H9 (cell line): ENCODE data around the gene AEBP2. TPM values are rescaled to one million over a fixed set of nuclear protein-coding genes. Genes with fewer than 3 reads are reported as not detected.

ENCODE experiments used
- DNase-seq: peaks from one replicate; pipeline ENCODE4 v3.0.0-alpha.2; 2017
- H2AFZ ChIP-seq: one replicate; pipeline ENCODE4 v1.6.1; 2013; ENCODE audit warnings: mild to moderate bottlenecking, low read length, control low read depth, moderate library complexity
- H2AK5ac ChIP-seq: 2 replicates; pipeline ENCODE4 v1.6.1; 2013; ENCODE audit warnings: low read length, control low read depth, mixed read lengths; ENCODE audit not compliant: insufficient read length
- H2BK120ac ChIP-seq: one replicate; pipeline ENCODE4 v1.6.1; 2013; ENCODE audit warnings: low read depth, mild to moderate bottlenecking, low read length, control low read depth, inconsistent platforms; ENCODE audit not compliant: poor library complexity, severe bottlenecking
- H2BK12ac ChIP-seq: 2 replicates; pipeline ENCODE4 v1.6.1; 2013; ENCODE audit warnings: low read length, control low read depth, mixed read lengths, low read depth; ENCODE audit not compliant: insufficient read length
- H2BK15ac ChIP-seq: 2 replicates; pipeline ENCODE4 v1.6.1; 2013; ENCODE audit warnings: low read depth, low read length, control low read depth
- H2BK20ac ChIP-seq: one replicate; pipeline ENCODE4 v1.6.1; 2013; ENCODE audit warnings: low read depth, mild to moderate bottlenecking, low read length, control low read depth, inconsistent platforms; ENCODE audit not compliant: poor library complexity, severe bottlenecking
- H2BK5ac ChIP-seq: 2 replicates; pipeline ENCODE4 v1.6.1; 2013; ENCODE audit warnings: low read length, control low read depth, mixed read lengths; ENCODE audit not compliant: insufficient read length
- H3K14ac ChIP-seq: 2 replicates; pipeline ENCODE4 v1.6.1; 2013; ENCODE audit warnings: low read length, control low read depth; ENCODE audit not compliant: insufficient read depth
- H3K18ac ChIP-seq: 2 replicates; pipeline ENCODE4 v1.6.1; 2013; ENCODE audit warnings: low read depth, mild to moderate bottlenecking, mixed read lengths, low read length, control low read depth; ENCODE audit not compliant: insufficient read length
- H3K23ac ChIP-seq: 2 replicates; pipeline ENCODE4 v1.6.1; 2013; ENCODE audit warnings: low read length, control low read depth, mixed read lengths, low read depth; ENCODE audit not compliant: insufficient read length
- H3K23me2 ChIP-seq: 2 replicates; pipeline ENCODE4 v1.6.1; 2013; ENCODE audit warnings: low read depth, mild to moderate bottlenecking, mixed read lengths, low read length, control low read depth; ENCODE audit not compliant: insufficient read length, poor library complexity, severe bottlenecking
- H3K27ac ChIP-seq: 2 replicates; pipeline ENCODE4 v1.5.1; 2013; ENCODE audit warnings: low read length, control low read depth, mixed read lengths, low read depth; ENCODE audit not compliant: insufficient read length
- H3K27me3 ChIP-seq: 2 replicates; pipeline ENCODE4 v1.6.1; 2013; ENCODE audit warnings: low read length, control low read depth, inconsistent platforms; ENCODE audit not compliant: insufficient read depth
- H3K4ac ChIP-seq: 2 replicates; pipeline ENCODE4 v1.6.1; 2013; ENCODE audit warnings: low read depth, mild to moderate bottlenecking, control low read depth, inconsistent platforms, low read length, moderate library complexity
- H3K4me1 ChIP-seq: 2 replicates; pipeline ENCODE4 v1.6.1; 2013; ENCODE audit warnings: low read length, control low read depth, inconsistent platforms; ENCODE audit not compliant: insufficient read depth
- H3K4me2 ChIP-seq: 2 replicates; pipeline ENCODE4 v1.6.1; 2013; ENCODE audit warnings: low read length, control low read depth, mixed read lengths; ENCODE audit not compliant: insufficient read length, insufficient read depth
- H3K56ac ChIP-seq: 2 replicates; pipeline ENCODE4 v1.6.1; 2013; ENCODE audit warnings: low read depth, mild to moderate bottlenecking, mixed read lengths, low read length, control low read depth; ENCODE audit not compliant: insufficient read length
- H3K79me1 ChIP-seq: 2 replicates; pipeline ENCODE4 v1.6.1; 2013; ENCODE audit warnings: low read depth, mild to moderate bottlenecking, moderate library complexity, low read length, control low read depth, inconsistent platforms; ENCODE audit not compliant: insufficient read depth, poor library complexity, severe bottlenecking
- H3K79me2 ChIP-seq: 2 replicates; pipeline ENCODE4 v1.6.1; 2013; ENCODE audit warnings: low read length, control low read depth, inconsistent platforms; ENCODE audit not compliant: insufficient read depth
- H3K9ac ChIP-seq: 2 replicates; pipeline ENCODE4 v1.6.1; 2013; ENCODE audit warnings: low read length, control low read depth, mixed read lengths; ENCODE audit not compliant: insufficient read length; ENCODE audit errors: extremely low read depth
- H3K9me3 ChIP-seq: one replicate; pipeline ENCODE4 v1.6.1; 2013; ENCODE audit warnings: low read depth, low read length, inconsistent platforms; ENCODE audit not compliant: control insufficient read depth
- H3T11ph ChIP-seq: one replicate; pipeline ENCODE4 v1.6.1; 2013; ENCODE audit warnings: mild to moderate bottlenecking, low read length, control low read depth, inconsistent platforms
- H4K20me1 ChIP-seq: one replicate; pipeline ENCODE4 v1.6.1; 2013; ENCODE audit not compliant: control insufficient read depth, insufficient read length, insufficient read depth
- H4K5ac ChIP-seq: 2 replicates; pipeline ENCODE4 v1.6.1; 2013; ENCODE audit warnings: low read depth, mild to moderate bottlenecking, mixed read lengths, low read length, control low read depth; ENCODE audit not compliant: insufficient read length
- H4K8ac ChIP-seq: replicated peaks from 2 replicates; pipeline ENCODE4 v1.6.1; 2013; ENCODE audit warnings: low read length, control low read depth, mixed read lengths, low read depth; ENCODE audit not compliant: insufficient read length
- H4K91ac ChIP-seq: 2 replicates; pipeline ENCODE4 v1.6.1; 2013; ENCODE audit warnings: low read depth, mild to moderate bottlenecking, moderate library complexity, mixed read lengths, low read length, control low read depth; ENCODE audit not compliant: insufficient read length
- H3K27ac Mint-ChIP-seq, 3 experiments: 2 replicates in 2 of 3; 3 replicates in 1 of 3; pipeline ENCODE4 v1.8.0; 2020 to 2021; ENCODE audit warnings: mixed read lengths in 3 of 3, mild to moderate bottlenecking in 1 of 3, moderate library complexity in 1 of 3
- H3K27me3 Mint-ChIP-seq: 2 replicates; pipeline ENCODE4 v1.8.0; 2021; ENCODE audit warnings: low read depth, mild to moderate bottlenecking, moderate library complexity, mixed read lengths
- H3K36me3 Mint-ChIP-seq, 3 experiments: 2 replicates in 2 of 3; 3 replicates in 1 of 3; pipeline ENCODE4 v1.8.0; 2020 to 2021; ENCODE audit warnings: low read depth in 3 of 3, mixed read lengths in 3 of 3; ENCODE audit not compliant: insufficient read depth in 1 of 3
- H3K4me1 Mint-ChIP-seq, 2 experiments: 2 replicates each; pipeline ENCODE4 v1.8.0; 2020; ENCODE audit warnings: mixed read lengths in 2 of 2
- H3K4me3 Mint-ChIP-seq, 2 experiments: 2 replicates in 1 of 2; 3 replicates in 1 of 2; pipeline ENCODE4 v1.8.0; 2020 to 2021; ENCODE audit warnings: mild to moderate bottlenecking in 2 of 2, mixed read lengths in 2 of 2, moderate library complexity in 1 of 2
- H3K9me3 Mint-ChIP-seq, 2 experiments: 2 replicates in 1 of 2; 3 replicates in 1 of 2; pipeline ENCODE4 v1.8.0; 2020; ENCODE audit warnings: mild to moderate bottlenecking in 2 of 2, mixed read lengths in 2 of 2, moderate library complexity in 1 of 2
- WGBS: extraction: QIAGEN DNeasy Blood & Tissue Kit; methylation state at CpG from one replicate; pipeline ENCODE4 v1.1.7; 2013; ENCODE audit warnings: missing lambda C conversion rate, low lambda C conversion rate, mixed read lengths; ENCODE audit not compliant: insufficient read length; ENCODE audit errors: extremely low coverage; 5-methylcytosine and 5-hydroxymethylcytosine counted together
- total RNA-seq: library from RNA; stranded (reverse); gene quantifications from 2 replicates; pipeline ENCODE4 v1.2.1, GENCODE V29; 2021
- TF ChIP-seq, protein P1 (sequence below): fragments of 200-600 bp; sonication (generic); conservative IDR thresholded peaks from 3 replicates; pipeline ENCODE4 v1.8.0; 2021; ENCODE audit warnings: antibody characterized with exemption, mild to moderate bottlenecking

Gene AEBP2
- total RNA-seq, 1 experiment from 2014 or later = 82.8 TPM

DNA sequence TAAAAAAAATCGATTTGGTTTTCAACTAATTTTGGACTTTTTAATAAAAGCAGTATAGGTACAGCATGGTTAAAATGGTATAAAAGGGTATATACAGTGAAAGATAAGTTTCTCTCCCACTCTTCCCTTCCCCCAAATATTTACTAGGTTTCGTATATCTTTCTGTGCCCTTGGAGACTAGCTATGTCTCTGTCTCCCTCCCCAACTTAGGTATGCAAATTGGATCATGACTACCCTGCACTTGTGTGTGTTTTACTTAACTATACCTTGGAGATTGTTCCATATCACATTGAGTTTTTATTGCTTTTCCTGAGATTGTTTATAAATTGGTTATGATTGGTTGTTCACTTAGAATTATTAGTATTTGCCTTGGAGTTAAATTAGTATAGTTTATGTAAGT lies 19.4 kb downstream of the AEBP2 start:
- H2AK5ac ChIP-seq = no peak overlapping the region
- H3K9me3 Mint-ChIP-seq = no peaks in the 10 kb centered on the region
- peaks cover 46 to 58% of the 10 kb centered on the region in 2 experiments for H3K4me1 Mint-ChIP-seq
- no peaks in the 10 kb centered on the region for H3K79me1 ChIP-seq
- H3K4me1 ChIP-seq = peaks cover 4% of the 10 kb centered on the region; the same call in 1 of the 2 replicates
- no peak overlapping the region for H4K8ac ChIP-seq
- H3K27me3 Mint-ChIP-seq = no peaks in the 10 kb centered on the region
- H4K5ac ChIP-seq = no peak overlapping the region
- no peaks in the 10 kb centered on the region for H3K9me3 ChIP-seq
- TF ChIP-seq, protein P1, sequence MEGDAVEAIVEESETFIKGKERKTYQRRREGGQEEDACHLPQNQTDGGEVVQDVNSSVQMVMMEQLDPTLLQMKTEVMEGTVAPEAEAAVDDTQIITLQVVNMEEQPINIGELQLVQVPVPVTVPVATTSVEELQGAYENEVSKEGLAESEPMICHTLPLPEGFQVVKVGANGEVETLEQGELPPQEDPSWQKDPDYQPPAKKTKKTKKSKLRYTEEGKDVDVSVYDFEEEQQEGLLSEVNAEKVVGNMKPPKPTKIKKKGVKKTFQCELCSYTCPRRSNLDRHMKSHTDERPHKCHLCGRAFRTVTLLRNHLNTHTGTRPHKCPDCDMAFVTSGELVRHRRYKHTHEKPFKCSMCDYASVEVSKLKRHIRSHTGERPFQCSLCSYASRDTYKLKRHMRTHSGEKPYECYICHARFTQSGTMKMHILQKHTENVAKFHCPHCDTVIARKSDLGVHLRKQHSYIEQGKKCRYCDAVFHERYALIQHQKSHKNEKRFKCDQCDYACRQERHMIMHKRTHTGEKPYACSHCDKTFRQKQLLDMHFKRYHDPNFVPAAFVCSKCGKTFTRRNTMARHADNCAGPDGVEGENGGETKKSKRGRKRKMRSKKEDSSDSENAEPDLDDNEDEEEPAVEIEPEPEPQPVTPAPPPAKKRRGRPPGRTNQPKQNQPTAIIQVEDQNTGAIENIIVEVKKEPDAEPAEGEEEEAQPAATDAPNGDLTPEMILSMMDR = no peak
- H3K9ac ChIP-seq = no peak overlapping the region
- no peaks in the 10 kb centered on the region for H3K23me2 ChIP-seq
- peaks cover 21 to 52% (median 43%) of the 10 kb centered on the region in 3 experiments; a peak in 6 of 7 replicates for H3K36me3 Mint-ChIP-seq
- H3K4ac ChIP-seq = no peak overlapping the region
- WGBS = no CpG with 5 or more reads among the region's 2 CpGs
- no peak overlapping the region for H2BK20ac ChIP-seq
- no peaks in the 10 kb centered on the region; the same call in 1 of the 2 replicates for H3K27me3 ChIP-seq
- H4K20me1 ChIP-seq = no peaks in the 10 kb centered on the region
- H3K4me3 Mint-ChIP-seq = no peak overlapping the region
- H2BK12ac ChIP-seq = no peak overlapping the region
- H3K4me2 ChIP-seq = no peak overlapping the region
- no peak overlapping the region for H3T11ph ChIP-seq
- H3K23ac ChIP-seq = no peak overlapping the region
- no peak overlapping the region for H2AFZ ChIP-seq
- no peak overlapping the region for H4K91ac ChIP-seq
- peak overlapping the region in 2 of 3 experiments; percentile 30 to 83; a peak in 5 of 7 replicates for H3K27ac Mint-ChIP-seq
- H3K14ac ChIP-seq = no peak overlapping the region
- H3K18ac ChIP-seq = no peak overlapping the region
- DNase-seq = no peak
- H2BK120ac ChIP-seq = no peak overlapping the region
- no peak overlapping the region for H2BK15ac ChIP-seq
- H3K79me2 ChIP-seq = peaks cover 55% of the 10 kb centered on the region
- H2BK5ac ChIP-seq = no peak overlapping the region
- no peak overlapping the region for H3K27ac ChIP-seq
- H3K56ac ChIP-seq = no peak overlapping the region
